ENCODE results near the gene TXNL4A.

The TXNL4A gene

DNA sequence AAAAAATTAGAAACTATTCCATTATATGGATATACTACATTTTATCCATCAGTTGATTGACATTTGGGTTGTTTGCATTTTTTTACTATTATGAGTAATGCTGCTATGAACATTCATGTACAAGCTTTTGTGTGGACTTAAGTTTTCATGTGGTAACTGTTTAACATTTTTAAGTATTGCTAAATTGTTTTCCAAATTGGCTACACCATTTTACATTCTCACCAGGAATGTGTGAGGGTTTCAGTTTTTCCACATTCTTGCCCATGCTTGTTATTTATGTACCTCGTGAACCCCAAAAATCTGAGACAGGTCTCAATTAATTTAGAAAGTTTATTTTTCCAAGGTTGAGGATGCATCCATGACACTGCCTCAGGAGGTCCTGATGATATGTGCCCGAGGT lies 3.1 kb upstream of the TXNL4A start:
- DNase-seq = no peak

DNA sequence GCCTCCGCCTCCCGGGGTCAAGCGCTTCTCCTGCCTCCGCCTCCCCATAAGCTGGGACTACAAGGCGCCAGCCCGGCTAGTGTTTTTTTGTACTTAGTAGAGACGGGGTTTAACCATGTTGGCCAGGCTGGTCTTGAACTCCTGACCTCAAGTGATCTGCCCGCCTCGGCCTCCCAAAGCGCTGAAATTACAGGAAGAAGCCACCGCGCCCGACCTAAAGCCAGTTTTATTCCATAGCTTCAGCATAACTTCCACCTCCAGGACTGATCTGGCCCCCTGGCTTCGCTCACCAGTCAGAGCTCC lies 783 bp upstream of the TXNL4A start:
- no peak for DNase-seq

DNA sequence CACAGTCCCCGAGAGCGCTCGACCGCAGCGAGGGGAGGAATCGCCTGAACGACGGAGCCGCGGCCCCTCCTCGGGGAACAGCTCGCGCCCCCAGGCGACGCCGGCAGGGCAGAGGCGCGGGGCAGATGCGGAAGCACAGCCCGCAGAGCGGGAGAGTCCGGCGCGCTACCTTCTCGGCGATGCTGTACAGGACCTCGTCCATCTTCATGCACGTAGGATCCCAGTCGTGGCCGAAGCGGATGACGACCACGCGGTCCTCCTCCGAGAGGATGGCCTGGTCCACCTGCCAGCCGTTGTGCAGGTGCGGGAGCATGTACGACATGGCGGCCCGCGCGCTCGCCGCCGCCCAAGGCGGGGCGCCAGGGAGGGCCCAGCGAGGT lies 302 bp downstream of the TXNL4A start:
- no peak for DNase-seq

DNA sequence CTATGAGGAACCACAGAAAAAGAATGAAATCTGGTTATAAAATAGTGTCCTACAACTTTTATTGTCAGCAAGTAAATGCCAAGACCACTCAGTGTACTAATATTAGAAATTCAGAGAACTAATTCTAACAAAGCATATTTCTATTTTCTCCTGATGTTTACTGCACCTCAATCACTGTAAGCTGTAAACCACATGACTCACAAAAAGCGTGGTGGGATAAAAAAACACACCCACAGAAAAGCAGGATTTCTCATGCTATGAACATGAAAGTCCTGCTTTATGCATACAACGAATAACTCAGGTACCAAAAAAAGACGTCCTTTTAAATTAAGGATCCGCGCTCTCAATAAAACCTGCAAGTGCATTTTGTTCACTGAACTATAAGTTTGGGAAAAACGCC lies 797 bp downstream of the TXNL4A start:
- no peak for DNase-seq

DNA sequence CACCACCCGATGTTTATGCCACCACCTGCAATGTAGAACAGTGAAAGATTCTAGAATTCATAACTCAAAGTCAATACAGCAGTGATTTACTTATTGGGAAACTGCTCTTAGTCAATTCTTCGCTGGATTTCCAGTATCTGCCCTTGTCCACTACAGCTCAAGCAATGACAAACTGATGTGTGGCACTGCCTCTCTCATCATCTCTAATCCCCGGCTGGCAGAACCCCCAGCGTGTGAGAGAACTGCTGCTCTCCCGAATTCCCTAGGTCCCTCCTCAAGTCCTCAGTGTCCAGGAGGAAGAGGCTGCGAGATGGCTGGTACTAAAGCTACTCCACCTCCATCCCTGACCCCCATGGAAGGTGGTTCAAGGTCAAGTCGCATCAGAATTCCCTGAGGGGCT lies 1.6 kb downstream of the TXNL4A start:
- no peak for DNase-seq

DNA sequence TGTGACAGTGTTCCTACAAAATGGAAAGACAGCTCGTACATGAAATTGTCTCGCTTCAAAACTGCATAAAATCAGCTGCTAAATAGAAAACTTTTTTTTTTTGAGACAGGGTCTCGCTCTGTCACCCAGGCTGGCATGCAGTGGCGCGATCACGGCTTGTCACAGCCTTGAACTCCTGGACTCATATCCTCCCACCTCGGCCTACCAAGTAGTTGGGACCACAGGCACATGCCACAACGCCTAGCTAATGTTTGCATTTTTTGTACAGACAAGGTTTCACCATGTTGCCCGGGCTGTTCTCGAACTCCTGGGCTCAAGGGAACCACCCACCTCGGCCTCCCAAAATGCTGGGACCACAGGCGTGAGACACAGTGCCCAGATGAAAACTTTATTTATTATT lies 3.2 kb downstream of the TXNL4A start:
- DNase-seq = no peak

DNA sequence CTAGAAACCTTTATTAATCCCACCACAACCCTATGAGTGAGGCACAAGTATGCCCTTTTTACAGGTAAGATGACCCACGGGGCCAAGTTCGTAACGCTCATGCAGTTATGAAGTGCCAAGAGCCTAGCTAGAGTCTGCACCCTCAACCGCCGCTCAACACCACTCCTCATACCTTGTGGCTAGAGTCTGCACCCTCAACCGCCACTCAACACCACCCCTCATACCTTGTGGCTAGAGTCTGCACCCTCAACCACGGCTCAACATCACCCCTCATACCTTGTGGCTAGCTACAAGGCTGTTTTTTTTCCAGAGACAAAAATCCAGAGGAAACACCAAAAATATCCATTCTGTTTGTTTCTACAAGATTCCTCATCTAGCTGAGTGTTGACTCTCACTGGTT lies 4.6 kb downstream of the TXNL4A start:
- no peak for DNase-seq

DNA sequence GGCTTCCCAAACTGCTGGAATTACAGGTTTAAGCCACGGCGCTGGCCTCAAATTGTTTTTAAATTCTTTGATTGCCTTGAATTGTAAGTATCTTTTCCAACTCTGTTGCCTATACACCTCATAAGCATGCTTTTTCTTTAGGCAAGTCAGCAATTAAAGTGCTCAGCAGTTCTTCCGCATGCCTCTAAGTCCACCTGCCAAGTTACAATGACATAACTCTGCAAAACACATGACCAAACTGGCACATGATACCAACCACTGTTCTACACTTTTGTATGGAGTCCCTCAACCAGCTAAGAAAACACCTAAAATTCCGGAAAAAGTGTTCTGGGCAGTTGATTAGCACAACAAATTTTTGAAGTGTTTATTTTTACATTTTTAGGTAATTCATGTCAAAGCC lies 5.1 kb downstream of the TXNL4A start:
- DNase-seq = no peak

DNA sequence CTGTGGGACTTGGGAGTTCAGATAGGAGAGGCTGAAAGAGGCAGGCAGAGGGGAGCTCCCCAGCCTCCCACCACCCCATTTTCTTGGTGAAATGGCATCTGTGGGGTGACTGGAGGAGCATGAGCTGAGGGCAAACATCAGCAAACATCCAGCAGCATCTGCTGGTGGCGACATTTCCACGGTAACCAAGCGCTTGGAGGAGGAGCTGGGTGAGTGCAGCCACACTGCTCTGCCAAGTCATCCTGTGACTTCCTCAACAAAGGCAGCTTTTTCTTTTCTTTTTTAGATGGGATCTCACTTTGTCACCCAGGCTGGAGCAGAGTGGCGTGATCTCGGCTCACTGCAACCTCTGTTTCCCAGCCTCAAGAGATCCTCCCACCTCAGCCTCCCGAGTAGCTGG lies 5.6 kb downstream of the TXNL4A start:
- no peak for DNase-seq

DNA sequence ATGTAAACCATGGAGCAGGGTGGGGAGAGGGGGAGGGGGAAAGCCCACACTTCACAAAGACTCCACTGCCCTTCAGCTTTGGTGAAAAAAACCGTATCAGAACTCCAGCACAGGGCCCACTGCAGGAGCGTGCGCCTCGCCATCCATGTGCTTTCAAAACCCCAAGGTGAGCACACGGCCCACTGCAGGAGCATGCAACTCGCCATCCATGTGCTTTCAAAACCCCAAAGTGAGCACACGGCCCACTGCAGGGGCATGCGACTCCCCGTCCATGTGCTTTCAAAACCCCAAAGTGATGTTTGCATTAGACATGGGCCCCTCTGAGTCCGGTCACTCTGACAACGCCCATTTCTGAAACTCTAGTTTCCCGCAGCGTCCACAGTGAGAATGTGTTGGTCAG lies 7.8 kb downstream of the TXNL4A start:
- no peak for DNase-seq

DNA sequence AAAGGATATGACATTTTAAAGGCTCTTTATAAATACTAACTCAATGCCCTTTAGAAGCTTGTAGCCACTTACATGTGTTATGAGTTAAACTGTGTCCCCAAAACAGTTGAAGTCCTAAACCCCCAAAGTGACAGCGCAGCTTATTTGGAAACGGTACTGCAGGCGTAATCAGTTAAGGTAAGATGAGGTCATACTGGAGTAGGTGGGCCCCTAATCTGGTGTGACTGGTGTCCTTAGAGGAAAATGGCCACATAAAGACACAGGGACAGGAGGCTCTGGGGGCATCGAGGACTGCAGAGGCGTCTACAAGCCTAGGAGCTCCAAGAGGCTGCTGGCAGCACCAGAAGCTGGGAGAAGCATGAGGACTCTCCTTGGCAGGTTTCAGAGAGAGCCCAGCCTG lies 8.5 kb downstream of the TXNL4A start:
- DNase-seq = no peak

DNA sequence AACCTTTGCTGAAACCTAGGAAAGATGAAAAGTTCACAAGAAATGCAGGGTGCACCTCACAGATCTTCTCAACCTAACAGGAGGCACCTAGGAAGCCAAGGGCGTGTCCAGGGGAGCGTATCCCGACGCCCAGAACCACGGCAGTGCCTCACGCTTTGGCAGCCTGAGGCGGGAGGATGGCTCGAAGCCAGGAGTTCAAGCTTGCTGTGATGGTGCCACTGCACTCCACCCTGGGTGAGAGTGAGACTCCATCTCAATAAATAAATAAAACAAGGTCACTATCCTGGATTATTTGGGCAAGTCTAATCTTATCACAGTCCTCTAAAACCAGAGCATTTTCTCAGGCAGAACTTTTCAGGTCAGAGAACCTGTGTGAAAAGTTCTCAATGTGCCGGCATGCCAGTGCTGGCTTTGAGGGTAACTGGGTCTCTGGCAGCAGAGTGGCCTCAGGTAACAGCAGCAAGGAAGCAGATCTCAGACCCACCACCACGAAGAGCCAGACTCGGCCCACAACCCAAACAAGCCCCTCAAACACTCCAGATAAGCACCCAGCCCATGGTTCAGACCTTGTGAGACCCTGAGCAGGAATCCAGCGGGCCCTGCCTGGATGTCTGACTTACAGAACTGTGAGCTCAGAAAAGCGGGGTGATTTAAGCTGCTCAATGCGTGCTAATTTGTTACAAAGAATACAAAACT lies 12.2 kb downstream of the TXNL4A start:
- no peak for DNase-seq

DNA sequence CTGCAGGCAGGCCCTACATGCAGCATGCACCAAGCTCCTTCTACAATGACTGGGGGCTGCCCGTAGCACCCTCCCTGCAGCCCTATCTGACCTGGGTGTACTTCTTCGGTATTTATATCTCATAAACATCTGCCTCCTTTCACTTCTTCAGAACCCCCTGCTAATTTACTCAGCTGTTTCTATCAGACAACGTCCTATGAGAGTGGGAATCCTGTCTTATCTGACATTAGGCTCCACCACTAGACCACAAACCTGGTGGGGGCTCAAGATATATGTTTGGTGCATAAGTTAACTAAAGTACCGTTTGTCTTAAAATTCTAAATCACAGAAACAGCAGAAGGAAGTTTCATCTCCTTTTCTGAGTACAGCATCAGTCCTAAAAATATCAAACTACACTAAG lies 13.3 kb downstream of the TXNL4A start:
- no peak for DNase-seq

DNA sequence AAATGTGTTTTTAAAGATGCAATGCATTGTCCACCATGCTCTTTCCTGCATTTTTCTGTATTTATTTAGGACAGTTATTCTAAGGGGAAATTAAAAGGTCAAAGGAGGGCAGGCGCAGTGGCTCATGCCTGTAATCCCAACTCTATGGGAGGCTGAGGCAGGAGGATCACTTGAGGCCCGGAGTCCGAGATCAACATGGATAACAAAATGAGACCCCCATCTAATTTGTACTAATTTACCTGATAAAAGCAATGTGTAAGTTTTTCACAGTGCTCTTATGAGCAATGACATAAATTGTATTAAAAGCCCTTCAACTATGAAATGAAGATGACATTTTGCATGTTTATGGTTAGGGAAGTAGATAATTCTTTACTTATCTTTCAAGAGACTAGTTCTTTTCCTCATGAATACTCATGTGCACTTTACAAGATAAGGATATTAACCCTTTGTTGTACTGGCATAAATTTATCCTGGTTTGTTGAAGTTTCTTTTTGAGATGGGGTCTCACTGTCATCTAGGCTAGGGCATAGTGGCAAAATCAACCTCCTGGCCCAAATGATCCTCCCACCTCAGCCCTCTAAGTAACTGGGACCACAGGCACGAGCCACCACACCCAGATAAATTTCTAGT lies 14.2 kb downstream of the TXNL4A start:
- no peak for DNase-seq

DNA sequence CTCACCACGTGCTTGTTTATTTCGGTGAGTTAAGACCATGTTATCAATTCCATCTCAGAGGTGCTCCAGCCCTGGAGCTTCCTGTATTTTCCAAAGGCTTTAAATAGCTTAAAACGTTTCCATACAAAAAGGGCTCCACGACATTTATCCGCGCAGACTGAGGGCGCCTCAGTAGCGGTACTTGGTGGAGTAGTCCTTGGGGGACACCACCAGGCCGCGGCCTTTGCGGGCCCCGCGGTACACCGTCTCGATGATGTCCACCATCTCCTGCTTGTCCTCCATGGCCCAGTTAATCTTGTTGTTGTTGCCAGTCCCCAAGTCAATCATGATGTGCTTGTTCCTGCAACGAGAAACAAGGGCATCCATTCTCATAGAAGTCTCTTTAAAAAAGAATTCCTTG lies 14.8 kb downstream of the TXNL4A start:
- no peak for DNase-seq

DNA sequence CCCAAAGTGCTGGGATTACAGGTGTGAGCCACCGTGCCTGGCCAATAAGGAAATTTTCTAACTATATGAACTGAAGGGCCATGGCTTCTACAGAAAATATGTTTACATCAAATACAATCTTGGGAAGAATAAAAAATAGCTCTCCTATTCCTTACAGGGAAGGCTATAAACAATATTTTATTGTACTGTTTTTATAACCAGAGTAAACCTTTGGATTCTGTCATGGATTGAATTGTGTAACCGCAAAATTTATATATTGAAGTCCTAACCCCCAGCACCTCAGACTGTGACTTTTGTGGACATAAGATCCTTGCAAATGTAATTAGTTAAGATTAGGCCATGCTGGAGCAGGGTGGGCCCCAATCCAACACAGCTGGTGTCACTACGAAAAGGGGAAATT lies 15.6 kb downstream of the TXNL4A start:
- no peak for DNase-seq

DNA sequence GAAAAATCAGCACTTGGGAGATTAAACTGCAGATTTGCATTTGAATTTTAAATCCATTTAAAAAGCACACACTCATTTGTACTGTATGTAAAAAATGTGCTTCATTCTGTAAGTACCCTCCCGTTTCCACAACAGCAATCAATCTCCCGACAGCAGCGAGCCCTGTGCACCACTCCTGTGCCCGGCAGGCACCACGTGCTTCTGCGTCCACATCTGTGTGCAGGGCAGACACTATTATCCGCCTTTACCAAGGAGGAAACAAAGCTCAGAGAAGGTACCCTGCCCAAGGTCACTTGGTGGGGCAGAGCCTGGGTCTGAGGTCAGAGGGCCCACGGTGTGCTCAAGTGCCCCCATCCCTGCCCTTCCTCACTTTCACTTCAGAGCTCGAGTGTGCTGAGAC lies 16.4 kb downstream of the TXNL4A start:
- DNase-seq = no peak

DNA sequence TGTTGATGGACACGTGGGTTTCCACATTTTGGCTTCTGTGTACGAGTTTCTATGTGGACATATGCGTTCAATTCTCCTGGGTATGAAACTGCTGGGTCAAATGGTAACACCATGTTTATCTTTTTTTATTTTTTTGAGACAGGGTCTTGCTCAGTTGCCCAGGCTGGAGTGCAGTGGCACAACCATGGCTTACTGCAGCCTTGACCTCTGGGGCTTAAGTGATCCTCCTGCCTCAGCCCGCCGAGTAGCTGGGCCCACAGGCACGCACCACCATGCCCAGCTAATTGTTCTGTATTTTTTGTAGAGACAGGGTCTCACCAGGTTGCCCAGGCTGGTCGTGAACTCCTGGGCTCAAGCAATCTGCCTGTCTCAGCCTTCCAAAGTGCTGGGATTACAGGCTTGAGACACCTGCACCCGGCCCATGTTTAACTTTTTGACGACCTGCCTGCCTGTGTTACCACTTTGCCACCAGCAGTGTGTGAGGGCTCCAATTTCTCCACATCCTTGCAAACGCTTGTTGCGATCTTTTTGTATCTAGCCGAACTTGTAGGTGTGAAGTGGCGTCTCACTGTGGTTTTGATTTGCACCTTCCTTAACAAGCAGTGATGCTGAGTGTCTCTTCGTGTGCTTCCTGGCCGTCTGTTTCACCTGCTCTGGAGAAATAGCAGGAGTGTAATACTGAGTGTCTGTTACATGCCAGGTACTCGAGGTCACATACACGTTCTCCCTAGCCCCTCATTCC lies 17.0 kb downstream of the TXNL4A start:
- DNase-seq = no peak

DNA sequence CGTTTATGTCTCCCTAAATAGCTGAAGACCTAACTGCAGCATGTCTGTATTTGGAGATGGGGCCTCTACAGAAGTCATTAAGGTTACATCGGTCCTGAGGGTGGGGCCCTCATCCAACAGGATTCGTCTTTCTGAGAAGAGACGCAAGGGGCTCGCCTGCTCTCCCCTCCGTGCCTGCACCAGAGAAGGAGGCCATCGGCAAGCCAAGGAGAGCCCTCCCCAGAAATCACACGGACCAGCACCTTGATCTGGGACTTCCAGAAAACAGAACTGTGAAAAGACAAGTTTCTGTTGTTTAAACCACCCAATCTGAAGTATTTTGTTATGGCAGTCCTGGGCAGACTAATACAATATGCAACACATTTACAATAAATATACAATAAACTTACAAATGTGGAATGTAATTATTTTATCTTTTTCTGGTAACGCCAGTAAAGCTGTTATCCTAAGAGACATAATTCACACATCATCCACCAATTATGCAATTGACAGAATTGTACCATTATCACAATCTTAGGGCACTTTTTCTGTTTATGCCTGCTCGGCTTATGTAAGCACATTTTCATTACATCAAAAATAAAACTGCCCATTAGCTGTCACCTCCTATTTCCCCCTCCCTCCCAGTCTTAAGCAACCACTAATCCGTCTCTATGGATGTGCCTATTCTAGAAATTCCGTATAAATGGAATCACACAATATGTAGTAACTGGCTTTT lies 17.8 kb downstream of the TXNL4A start:
- no peak for DNase-seq

DNA sequence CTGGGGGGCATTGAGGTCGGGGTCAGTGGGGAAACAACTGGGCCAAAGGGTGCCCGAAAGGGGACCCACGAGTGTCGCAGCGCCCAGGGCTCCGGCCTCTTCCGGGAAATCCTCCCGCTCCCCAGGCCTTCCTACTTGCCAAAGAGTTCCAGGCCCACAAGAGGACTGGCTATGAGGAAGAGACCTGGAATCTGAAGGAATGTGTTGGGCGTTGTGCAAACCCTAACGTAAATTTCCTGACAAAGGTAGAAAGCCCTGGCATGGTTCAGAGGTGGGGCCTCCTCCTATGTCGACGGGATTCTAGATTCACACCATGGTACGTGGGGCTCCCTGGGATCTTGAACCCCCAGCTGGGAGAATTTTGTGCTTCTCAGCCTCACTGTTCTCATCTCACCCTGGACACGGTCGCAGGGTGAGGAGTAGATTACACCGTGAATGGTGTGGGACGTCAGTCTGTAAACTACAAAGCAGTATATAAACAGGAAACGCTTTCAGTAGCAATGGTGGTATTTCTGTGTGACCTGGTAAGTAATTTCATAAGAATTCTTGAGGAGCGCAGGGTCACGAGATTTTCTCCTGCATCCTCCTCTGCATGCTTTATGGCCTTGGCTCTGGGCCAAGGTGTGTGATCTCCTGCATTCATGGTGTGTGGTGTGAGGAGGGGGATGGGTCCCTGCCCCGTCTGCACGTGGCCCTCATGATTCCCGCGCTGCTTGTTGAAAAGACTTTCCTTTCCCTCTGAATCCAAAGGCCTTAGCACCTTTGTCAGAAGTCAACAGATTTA lies 23.1 kb downstream of the TXNL4A start:
- DNase-seq = no peak

DNA sequence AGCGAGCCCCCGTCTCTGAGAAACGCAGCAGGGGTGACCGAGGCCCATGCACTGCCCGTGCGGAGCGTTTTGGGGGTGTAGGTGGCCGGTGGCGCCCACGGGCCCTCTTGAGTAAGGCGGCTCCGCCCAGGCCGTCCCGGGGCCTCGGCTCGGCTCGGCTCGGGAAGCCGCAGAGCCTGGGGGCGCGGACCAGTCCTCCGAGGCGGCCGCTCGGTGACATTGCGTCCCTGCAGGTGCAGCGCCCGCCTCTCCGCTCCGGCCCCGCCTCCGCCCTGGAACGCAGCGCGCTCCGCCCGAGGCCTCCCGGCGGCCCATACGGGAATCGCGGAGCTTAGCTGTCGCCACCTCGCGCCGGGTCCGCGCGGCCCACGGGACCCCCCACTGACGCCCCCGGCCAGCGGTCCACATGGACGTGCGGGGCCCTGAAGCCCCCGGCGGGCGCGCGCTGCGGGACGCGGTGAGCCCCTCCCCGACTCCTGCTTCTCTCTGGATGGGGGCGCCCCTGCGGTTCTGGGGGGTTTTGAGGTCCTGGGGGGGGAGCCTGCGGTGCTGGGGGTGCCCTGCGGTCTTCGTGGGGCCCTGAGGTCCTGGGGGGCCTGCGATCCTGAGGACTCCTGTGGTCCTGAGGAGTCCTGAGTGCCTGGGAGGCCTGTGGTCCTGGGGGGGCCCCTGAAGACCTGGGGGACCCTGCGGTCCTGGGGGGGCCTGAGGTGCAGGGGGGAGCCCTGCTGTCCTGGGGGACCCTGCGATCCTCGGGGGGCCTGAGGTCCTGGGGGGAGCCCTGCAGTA lies 23.8 kb downstream of the TXNL4A start, which contains the start of gene HSBP1L1:
Gene HSBP1L1, plus strand, starts transcription at position 314 of the 789 bp plus-strand sequence. Its CDS starts 93 bp downstream, at position 407.
- DNase-seq = no peak

DNA sequence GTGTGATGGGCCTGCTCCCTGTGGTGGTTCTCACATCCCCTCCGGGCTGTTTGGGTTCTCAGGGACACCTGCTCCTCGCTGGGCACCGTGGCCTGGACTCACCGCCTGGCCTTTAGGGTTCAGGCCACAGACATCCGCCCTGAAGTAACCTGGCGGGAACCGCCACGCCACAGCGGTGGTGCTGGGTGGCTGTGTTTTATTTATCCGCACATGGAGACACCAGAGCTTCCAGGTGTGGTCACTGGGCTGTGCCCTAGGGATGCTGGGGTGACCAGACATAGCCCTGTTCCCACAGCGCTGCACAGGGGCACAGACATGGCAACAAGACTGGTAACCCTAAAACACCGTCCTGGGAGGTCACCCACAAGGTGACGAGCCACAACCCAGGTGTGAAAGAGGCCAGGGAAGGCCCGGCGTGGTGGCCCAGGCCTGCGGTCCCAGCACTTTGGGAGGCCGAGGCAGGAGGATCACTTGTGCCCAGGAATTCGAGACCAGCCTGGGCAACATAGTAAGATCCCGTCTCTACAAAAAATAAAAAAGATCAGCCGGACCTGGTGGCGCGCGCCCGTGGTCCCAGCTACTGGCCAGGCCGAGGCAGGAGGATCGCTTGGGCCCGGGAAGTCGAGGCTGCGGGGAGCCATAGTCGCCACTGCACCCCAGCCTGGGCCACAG lies 24.6 kb downstream of the TXNL4A start:
- no peak for DNase-seq
